Medulla oblongata (tissue), 1 donor: ENCODE measurements around the gene TTLL8.
A peak's percentile ranks its signal among the peaks of the same experiment; 100 is the strongest.

Experiments
- DNase-seq: peaks from one replicate; pipeline ENCODE4 v3.0.0-alpha.2; 2015; ENCODE audit errors: extremely low spot score

Gene TTLL8

DNA sequence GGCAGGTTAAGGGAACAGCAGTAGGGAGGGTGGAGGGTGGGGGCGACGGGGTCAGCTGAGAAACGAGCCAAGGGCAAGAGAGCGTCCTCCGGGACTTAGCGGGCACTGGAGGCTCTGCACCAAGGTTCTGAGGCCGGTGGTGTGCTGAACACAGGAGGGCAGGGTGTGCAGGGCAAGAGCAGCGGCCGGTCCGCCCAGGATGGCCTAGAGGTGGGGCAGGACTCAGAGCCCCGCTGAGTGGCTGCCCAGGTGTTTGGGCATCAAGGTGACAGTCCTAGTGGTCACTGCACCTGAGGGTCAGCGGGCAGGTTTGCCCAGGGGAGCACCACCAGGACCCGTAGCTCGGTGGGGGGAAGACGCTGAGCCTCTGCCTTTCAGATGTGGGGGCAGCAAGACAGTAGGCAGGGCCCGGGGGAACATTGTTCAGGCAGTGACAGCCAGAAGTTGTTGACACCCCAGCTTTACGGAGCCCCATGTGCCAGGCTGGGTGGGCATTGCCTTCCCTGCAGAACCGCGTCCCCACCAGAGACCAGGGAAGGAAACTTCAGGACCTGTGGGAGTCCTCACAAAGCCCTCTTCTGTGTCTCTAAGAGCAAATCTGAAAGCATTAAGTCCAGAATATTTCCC lies 4.5 kb upstream of the TTLL8 start:
- no peak for DNase-seq

DNA sequence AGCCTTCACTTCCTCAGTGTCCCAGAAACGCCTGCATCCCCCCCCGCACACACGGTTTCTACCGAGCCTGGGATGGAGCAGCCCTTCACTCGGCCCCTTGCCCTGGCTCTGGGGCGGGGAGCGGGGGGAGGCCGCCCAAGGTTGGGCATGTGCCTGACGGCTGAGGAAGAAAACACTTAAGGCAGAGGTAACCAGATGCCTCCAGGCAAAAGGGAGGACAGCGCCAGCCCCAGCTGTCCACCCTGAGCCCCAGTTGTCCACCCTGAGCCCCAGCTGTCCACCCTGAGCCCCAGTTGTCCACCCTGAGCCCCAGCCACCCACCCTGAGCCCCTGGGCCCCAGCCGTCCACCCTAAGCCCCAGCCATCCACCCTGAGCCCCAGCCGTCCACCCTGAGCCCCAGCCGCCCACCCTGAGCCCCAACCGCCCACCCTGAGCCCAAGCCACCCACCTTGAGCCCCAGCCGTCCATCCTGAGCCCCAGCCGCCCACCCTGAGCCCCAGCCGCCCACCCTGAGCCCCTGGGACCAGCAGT lies 3.8 kb upstream of the TTLL8 start:
- DNase-seq = no peak

DNA sequence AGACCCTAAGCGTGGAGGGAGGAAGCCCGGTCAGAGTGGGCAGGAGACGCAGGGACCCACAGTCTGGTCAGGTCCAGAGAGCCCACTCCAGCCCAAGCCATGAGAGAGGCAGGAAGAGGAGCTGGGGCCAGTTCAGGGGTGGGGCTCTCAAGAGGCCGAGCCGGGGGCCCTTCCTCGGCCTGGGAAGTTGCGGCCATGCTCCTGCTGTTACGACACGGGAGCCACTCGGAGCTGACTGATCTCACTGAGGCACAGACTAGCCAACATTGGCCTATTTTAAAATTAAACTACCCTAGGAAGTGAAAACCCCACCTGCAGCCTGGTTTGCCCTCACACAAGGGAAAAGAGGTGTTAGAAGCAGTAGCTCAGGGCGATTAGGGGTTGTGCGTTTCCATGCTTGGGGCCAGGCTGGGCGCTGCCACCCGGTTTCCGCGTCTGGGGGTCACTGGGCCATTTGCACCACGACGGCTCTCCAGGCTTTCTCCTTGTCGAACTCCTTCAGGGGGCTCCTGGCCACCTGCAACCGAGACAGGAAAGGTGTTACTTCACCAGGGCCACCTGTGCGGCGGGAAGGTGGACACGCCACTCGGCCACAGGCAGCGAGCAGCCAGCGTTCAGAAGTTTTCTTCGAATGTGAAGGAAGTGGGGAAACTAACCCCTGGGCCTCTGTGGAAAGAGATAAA lies 3.2 kb upstream of the TTLL8 start:
- no peak for DNase-seq

DNA sequence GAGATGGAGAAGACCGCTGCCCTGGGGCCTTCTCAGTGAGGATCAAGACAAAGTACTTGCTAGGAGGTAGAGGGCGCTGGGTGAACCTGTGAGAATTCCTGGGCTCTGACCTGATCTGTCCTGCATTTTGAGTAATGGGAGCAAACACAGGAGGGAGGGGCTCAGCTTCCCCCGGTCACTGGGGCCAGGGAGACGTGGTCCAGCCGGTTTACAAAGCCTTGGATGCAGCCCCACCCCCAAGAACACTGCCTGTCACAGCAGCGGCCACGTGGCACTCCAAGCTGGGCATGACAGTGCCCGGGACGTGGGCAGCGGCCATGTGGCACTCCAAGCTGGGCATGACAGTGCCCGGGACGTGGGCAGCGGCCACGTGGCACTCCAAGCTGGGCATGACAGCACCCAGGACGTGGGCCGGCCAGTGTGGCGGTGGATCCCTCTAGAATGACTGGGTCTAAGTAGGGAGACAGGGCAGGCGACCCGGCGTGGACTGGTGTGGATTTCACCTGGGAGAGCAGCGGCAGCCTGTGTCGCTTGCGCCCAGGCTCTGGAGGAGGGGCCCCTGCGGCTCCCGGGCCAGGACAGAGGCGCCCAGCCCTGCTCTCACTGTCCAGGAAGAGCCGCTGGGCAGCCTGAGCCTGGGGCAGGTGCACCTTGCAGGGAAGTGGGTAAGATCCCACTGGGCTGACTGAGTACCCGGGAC lies 2.5 kb upstream of the TTLL8 start:
- DNase-seq = no peak

DNA sequence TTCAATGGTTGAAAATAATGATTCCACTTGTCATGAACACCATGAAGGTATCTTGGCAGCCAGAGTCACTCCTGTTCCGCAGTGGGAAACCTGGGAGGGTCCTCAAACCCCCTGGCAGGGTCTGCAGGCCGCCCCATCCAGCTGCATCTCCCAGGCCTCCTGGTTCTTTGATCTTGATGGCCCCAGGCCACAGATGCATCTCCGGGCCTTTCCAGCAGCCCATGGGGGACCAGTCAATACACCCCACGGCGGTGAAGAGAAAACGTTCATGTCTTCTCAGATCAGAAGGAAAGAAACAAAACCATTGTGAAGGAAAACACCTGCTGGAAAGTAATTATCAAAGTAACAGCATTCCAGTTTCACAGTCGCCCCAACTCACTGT lies 1.8 kb upstream of the TTLL8 start:
- DNase-seq = no peak

DNA sequence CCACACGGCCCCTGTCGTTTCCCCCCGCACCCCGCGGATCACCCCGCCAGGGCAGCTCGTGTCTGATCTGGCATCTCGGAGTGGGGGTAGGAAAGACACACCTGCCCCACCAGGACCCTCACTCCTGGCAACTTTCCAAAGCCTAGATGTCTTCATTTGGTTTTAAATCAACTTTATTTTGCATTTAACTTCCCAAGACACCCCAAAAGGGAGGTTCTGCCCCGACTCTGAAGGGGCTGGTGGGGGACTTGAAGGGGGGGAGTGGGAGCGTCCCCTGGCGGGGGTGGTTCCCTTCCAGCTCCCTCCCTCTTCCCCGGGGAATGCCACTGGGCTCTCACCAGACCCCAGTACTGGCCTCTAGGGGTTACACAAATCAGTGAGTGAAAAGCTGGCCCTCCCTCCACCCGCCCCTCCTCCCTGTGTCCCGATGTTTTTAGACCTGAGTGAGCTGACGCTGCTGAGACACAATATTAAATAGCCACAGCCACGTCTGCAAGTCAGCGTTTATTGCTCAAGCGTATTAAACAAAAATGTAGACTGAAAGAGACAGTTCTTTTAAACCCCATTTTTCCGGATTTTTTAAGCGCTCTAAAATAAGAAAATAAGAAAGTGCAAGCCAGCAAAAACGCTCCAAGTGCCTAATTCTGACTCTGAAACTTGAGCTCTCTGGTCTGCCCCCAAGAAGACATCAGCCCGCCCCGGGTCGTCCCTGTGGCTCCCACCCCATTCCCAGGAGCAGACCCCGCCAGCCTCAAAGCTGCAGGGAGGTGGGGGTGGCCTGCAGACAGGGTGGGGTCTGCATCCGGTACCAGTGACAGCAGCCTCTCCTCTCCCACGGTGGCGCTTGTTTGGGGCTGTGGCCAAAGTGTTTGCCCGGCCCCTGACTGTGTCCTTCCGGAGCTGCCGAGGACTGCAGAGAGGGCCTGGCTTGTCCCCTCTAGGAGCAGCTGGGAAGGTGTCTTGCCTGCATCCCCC lies 1.1 kb upstream of the TTLL8 start:
- peak; percentile 15 for DNase-seq

DNA sequence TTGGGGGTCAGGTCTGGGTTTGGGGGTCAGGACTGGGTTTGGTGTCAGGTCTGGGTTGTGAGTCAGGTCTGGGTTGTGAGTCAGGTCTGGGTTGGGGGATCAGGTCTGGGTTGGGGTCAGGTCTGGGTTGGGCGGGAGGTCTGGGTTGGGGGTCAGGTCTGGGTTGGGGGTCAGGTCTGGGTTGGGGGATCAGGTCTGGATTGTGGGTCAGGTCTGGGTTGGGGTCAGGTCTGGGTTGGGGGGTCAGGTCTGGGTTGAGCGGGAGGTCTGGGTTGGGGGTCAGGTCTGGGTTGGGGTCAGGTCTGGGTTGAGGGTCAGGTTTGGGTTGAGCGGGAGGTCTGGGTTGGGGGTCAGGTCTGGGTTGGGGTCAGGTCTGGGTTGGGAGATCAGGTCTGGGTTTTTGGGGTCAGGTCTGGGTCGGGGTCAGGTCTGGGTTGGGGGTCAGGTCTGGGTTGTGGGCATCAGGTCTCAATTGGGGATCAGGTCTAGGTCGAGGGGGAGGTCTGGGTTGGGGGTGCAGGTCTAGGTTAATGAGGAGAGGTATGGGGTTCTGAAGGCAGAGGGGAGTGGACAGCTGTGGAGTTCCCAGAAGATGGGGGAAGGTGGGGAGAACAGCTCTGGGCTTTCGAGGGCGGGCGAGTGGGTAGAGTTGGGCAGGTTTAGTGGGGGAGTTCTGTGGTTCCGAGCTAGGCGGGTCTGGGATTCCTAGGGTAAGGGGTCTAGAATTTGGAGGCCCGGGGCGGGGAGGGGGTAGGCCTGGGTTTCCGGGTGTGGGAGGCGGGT lies 629 bp downstream of the TTLL8 start:
- no peak for DNase-seq

DNA sequence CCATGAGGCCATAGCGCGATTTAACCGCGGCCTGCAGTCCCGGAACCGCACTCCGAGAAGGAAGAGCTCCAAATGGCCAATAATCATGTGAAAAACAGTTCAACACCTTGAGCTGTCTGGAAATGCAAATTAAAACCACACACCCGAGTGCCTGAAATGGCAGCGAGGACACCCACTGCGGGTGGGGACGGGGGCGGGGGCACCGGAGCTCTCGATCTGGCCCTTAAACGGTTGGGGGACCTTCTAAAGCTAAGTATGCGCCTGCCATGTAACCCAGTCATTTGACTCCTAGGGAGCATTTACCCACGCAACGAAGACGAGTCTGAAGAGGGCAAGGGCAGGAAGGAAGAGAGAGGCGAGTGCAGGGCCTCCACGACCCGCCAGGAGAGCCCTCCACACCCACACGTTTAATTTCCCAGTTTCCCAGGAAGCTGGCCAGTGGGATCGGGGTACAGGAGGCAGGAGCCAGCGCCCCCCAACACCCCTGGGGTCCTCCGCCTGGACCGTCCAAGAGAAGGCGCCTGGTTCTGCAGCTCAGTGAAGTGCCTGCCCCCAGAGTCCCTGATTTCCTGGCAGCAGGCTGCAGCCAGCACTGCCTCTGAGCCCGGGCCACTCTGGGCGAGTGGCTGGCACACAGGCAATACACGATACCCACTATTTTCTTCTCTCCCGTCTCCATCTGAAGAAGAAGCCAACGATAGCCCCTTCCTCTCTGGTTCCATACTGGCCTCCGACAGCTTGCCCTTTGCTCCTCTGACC lies 1.7 kb downstream of the TTLL8 start:
- no peak for DNase-seq

DNA sequence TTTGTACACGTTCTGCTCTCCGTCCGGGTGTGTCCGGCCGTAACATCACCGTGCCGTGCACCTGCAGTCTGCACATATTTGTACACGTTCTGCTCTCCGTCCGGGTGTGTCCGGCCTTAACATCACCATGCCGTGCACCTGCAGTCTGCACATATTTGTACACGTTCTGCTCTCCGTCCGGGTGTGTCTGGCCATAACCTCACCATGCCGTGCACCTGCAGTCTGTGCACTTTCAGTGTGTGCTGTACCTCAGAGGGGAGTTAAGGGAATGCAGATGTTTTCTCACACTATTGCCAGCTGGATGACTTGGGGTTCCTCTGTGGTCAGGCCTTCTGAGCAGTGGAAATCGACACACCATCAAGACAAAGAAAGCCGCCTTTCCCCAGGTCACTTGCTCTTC lies 4.2 kb downstream of the TTLL8 start:
- no peak for DNase-seq

DNA sequence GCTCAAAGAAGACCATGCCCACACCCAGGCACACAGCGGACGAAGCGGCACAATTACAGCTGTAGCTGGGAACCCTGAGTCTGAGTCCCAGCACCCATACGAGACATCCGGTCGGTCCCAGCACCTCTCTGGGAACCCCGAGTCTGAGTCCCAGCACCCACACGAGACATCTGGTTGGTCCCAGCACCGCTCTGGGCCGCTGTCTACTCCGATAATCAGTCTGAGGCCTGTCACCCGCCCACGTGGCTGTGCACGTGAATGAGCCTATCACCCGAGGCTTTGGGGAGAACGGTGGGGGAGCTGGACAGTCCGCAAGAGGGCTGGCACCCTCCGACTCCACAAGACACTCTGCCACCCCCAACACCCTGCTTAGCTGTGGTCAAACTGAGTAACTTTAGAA lies 6.2 kb downstream of the TTLL8 start:
- no peak for DNase-seq

DNA sequence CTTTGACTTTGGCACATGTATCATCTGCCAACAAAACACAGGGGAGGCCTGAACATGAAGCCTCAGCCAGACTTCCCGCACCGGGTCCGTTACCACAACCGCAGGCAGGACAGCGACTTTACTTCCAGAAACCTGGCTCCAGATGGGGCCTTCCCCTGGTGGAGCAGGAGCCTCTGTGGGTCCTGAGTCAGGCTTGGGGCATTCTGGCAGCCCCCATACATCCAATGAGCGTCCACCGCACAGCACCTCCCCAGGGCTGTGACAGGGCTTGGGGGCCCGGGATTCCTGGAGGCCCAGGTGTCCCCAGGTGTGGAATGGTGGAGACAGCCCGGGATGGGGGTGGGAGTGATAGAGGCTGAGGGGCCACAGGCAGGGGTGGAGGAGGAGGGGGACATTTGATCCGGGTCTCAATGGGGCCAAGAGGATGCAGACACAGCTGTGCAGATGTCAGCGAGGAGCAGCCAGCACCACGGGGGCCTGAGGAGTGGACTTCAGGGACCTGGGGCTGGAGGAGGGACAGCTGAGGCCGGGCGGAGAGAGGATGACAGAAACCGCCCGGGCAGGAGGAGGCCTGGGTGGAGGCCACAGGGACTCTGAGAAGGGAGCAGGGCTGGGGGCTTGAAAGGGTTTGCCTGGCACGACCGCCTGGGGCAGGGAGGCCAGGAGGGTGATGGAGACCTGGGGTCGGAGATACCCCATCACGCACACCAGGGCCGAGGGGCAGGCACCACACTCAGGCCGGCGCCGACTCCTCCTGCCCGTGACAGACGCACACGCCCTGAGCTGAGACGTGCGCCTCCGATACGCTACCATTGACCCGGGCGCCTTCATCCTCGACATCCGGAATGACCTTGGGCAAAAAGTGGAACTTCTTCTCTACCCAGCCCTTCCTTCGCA lies 8.6 kb downstream of the TTLL8 start:
- no peak for DNase-seq

DNA sequence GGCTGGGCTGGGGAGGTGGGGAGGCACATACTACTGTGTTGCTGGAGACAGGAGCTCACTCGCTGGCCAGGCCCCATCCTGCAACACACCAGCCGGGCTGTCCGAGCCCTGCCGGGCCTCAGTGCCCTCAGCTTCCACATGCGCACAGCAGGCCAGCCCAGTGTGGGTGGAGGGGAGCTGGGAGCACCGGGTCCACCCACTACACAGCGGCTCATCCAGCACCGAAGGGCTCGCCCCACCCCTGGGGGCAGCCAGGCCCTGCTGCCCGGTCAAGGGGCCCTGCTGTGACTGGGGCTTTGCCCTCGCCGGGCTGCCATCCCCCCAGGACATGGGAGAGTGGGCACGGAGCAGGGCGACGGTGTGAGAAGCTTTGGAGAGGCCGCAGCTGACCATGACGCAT lies 9.3 kb downstream of the TTLL8 start:
- no peak for DNase-seq

DNA sequence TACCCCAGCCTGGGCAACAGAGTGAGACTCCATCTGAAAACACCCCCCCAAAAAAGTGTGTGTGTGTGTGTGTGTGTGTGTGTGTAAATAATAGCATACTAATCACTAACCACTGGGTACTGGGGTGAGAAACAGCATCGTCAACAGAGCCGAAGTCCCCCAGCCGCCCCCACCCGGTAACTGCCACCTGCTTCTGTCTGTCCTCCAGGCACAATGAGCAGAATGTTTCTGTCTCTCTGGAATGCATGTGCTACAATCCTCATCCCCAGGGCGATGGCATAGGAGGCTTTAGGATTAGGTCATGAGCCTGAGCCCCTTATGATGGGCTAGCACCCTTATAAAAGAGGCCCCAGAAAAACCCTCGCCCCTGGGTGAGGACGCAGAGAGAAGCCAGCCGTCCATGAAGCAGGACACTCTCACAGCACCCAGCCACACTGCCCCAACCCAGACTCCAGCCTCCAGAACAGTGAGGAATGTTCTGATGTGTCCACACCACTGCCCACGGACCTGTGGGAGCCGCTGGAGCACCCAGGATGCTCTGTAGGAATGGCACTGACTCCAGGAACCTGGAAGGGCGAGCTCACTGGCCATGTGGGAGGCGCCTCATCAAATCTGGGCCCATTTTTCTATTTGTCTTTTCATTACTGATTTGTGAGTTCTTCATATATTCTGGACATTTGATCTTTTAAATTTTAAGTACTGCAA lies 9.9 kb downstream of the TTLL8 start:
- DNase-seq = no peak

DNA sequence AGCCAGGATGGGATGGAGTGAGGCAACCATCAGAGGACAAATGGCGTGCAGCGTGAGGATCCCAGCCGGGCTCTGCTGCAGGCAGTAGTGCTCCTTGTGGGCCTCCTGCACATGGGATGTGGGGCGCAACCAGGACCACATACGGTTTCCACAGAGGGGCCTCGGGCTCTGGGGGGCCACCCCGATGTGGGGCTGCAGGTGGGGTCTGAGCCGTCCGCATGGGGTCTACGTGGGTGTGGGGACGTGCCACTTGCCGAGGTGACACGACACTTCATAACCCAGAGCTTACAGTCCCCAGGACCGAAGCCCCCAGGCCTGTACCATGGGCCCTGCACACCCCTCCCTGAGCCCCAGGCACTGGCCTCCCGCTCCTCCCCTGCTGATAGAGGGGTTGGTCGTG lies 10.8 kb downstream of the TTLL8 start:
- DNase-seq = no peak

DNA sequence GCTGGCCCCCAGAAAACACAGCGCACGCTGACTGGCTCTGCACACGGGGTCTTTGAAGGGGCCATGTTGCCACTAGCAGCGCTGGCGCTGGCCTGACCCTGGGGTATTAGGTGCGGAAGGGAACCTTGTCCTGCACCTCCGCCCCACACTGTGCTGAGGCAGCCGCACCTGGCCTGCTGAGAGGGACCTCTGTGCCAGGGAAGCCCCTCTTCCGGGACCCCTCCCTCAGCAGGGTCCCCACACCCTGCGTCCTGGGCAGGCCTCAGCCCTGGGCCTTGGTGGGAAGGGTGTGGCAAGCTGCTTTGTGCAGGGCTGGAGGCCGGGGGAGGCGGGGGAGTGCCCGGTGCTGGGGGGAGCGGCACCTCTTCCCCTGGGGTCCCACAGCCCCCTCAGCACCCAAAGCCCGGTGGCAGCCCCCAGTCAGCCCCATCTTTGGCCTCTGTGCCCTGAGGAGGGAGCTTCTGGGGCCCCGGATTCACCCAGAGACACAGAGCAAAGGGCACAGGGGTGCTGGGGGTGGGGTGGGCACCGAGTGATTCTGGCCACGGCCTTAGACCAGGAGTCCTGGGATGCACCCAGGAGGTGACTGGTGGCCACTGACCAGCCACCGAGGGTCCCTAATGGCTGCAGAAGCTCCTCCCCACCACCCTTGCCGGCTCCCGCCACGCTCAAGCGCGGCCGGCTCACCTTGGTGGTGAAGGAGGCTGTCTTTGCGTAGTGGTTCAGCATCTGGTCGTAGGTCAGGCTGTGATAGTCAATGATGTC lies 11.4 kb downstream of the TTLL8 start:
- no peak for DNase-seq

DNA sequence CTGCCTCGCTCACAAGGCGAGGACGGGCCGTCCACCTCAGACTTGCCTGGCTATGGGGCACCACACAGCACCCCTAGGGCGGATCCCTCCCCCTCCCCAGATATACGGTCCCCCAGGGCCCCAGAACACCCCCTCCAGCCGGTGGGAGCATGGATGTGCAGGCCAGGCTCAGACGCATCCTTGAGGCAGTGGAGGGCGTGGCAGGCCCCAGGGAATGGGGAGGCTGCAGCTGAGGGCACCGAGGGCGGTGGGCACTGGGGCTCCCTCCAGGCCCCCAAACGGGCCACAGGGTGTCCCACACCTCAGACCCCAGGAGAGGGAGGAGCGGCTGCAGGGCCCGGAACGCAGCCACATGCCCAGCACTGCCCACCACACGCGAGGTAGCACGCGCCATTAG lies 12.1 kb downstream of the TTLL8 start:
- DNase-seq = no peak

DNA sequence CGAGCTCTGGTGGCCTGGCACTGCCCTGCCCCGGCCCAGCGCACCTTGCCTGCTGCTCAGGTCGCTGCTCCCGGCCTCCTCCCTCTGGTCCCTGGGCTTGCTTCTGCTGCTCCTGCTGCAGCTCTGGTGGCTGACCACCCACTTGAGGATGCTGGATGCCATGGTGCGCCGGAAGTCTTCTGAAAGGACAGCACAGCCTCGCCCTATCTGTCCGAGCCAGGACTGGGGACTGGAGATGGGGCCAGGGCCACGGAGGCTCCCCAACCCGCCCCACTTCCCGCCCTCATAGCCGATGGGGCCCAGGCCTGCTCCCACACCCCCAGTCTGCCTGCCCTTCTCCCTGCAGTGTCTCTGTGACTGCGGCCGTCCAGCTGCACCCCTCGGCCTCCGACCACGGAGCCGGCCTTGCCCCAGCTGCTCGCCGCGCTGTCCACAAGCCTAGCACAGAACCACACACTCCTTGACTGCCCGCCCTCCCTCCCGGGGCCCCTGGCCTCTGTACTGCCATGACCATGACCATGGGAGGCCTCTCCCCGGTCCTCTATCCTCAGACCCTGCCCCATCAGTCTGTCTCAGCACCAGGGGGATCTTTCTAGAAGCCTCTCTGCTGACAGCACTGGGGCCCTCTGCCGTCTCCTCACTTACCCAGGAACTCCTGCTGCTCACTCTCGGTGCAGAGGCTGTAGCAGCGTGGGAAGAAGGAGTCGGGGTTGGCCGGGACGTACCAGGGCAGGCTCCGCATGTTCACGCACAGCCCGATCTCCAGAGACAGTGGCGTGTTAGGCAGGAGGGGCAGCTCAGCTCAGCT lies 12.7 kb downstream of the TTLL8 start:
- no peak for DNase-seq
